Neural cell (in vitro differentiated cells): ENCODE results near the gene STARD5. TPM values are rescaled to one million over a fixed set of nuclear protein-coding genes. Genes with fewer than 3 reads are reported as not detected.

ENCODE experiments used
- H2AFZ ChIP-seq: fragments of 200-600, 300-800 bp; sonication (generic), shearing (Covaris generic); 2 replicates; pipeline ENCODE4 v1.6.0; 2014; ENCODE audit warnings: low read depth, mild to moderate bottlenecking, antibody characterized with exemption, low read length, moderate library complexity
- H3F3A ChIP-seq: fragments of 200-600 bp; shearing (Covaris generic); 2 replicates; pipeline ENCODE4 v1.6.1; 2016; ENCODE audit warnings: mild to moderate bottlenecking, moderate library complexity, mixed read lengths, antibody characterized with exemption, low read length; ENCODE audit not compliant: insufficient read depth, poor library complexity, severe bottlenecking
- H3K27ac ChIP-seq: fragments of 200-600, 300-800 bp; sonication (generic), shearing (Covaris generic); 2 replicates; pipeline ENCODE4 v1.5.1; 2014; ENCODE audit warnings: mild to moderate bottlenecking, low read length, moderate library complexity
- H3K27me3 ChIP-seq: fragments of 300-800, 200-600 bp; sonication (generic), shearing (Covaris generic); 2 replicates; pipeline ENCODE4 v1.6.0; 2014; ENCODE audit warnings: mild to moderate bottlenecking, low read depth, low read length, moderate library complexity; ENCODE audit not compliant: insufficient read depth
- H3K36me3 ChIP-seq: fragments of 300-800, 200-600 bp; sonication (generic), shearing (Covaris generic); 2 replicates; pipeline ENCODE4 v1.5.1; 2014; ENCODE audit warnings: mild to moderate bottlenecking, antibody characterized with exemption, low read length, moderate library complexity; ENCODE audit not compliant: insufficient read depth
- H3K4me2 ChIP-seq: fragments of 300-800, 200-600 bp; sonication (generic), shearing (Covaris generic); 2 replicates; pipeline ENCODE4 v1.6.0; 2014; ENCODE audit warnings: mild to moderate bottlenecking, low read length
- H3K4me3 ChIP-seq: fragments of 300-800, 200-600 bp; sonication (generic), shearing (Covaris generic); 2 replicates; pipeline ENCODE4 v1.5.1; 2014; ENCODE audit warnings: mild to moderate bottlenecking, low read length, moderate library complexity
- H3K79me2 ChIP-seq: fragments of 200-600 bp; shearing (Covaris generic); replicated peaks from 2 replicates; pipeline ENCODE4 v1.6.0; 2014; ENCODE audit warnings: mild to moderate bottlenecking, low read length, moderate library complexity; ENCODE audit not compliant: insufficient read depth
- H3K9ac ChIP-seq: fragments of 300-800, 200-600 bp; sonication (generic), shearing (Covaris generic); 2 replicates; pipeline ENCODE4 v1.6.1; 2016; ENCODE audit warnings: mild to moderate bottlenecking, low read length, mixed read lengths
- H3K9me2 ChIP-seq: fragments of 200-600 bp; shearing (Covaris generic); 2 replicates; pipeline ENCODE4 v1.6.1; 2016; ENCODE audit warnings: mild to moderate bottlenecking, low read length, mixed read lengths; ENCODE audit not compliant: insufficient read depth
- H3K9me3 ChIP-seq: fragments of 200-600, 300-800 bp; sonication (generic), shearing (Covaris generic); 2 replicates; pipeline ENCODE4 v1.6.1; 2016; ENCODE audit warnings: mild to moderate bottlenecking, mixed run types, low read length, moderate library complexity, mixed read lengths
- H4K20me1 ChIP-seq: fragments of 200-600 bp; shearing (Covaris generic); 2 replicates; pipeline ENCODE4 v1.6.1; 2016; ENCODE audit warnings: mild to moderate bottlenecking, mixed run types; ENCODE audit not compliant: insufficient read depth
- EP300 ChIP-seq: fragments of 450-650 bp; conservative IDR thresholded peaks from 2 replicates; pipeline ENCODE4 v1.6.1; 2014; ENCODE audit warnings: antibody characterized with exemption, mild to moderate bottlenecking, moderate library complexity; ENCODE audit not compliant: poor library complexity, severe bottlenecking
- EZH2 ChIP-seq: fragments of 200-600, 300-800 bp; shearing (Covaris generic), sonication (generic); IDR thresholded peaks from 2 replicates; pipeline ENCODE4 v1.6.1; 2014; ENCODE audit warnings: antibody characterized with exemption, low read length, borderline replicate concordance, mild to moderate bottlenecking; ENCODE audit not compliant: insufficient read depth, poor library complexity, severe bottlenecking
- MXI1 ChIP-seq: fragments of 450-650 bp; conservative IDR thresholded peaks from 2 replicates; pipeline ENCODE4 v1.6.1; 2014; ENCODE audit warnings: antibody characterized with exemption, mild to moderate bottlenecking; ENCODE audit not compliant: poor library complexity, severe bottlenecking
- POLR2AphosphoS5 ChIP-seq: IDR thresholded peaks from 2 replicates; pipeline ENCODE4 v1.6.1; 2012
- RAD21 ChIP-seq: fragments of 450-650 bp; conservative IDR thresholded peaks from 2 replicates; pipeline ENCODE4 v1.6.1; 2014; ENCODE audit warnings: antibody characterized with exemption, mild to moderate bottlenecking, moderate library complexity
- SMC3 ChIP-seq: fragments of 450-650 bp; conservative IDR thresholded peaks from 2 replicates; pipeline ENCODE4 v1.6.1; 2014; ENCODE audit warnings: antibody characterized with exemption, mild to moderate bottlenecking, moderate library complexity; ENCODE audit not compliant: poor library complexity
- TAF1 ChIP-seq: IDR thresholded peaks from 2 replicates; pipeline ENCODE4 v1.6.1; 2012; ENCODE audit warnings: low read depth
- polyA plus RNA-seq: library from polyadenylated mRNA; depleted of rRNA; stranded (reverse); fragments of >200 nt; gene quantifications from 2 replicates; pipeline ENCODE4 v1.2.3, GENCODE V29; 2014
- TF ChIP-seq, protein P1 (sequence below): IDR thresholded peaks from 2 replicates; pipeline ENCODE4 v1.6.1; 2012; ENCODE audit warnings: borderline replicate concordance
- TF ChIP-seq, protein P2 (sequence below): fragments of 450-650 bp; IDR thresholded peaks from 2 replicates; pipeline ENCODE4 v1.5.1; 2014; ENCODE audit warnings: antibody characterized with exemption, mild to moderate bottlenecking, moderate library complexity; ENCODE audit not compliant: poor library complexity, severe bottlenecking

STARD5 gene
- polyA plus RNA-seq, 1 donor from 2014 or later: 0.76 TPM

DNA sequence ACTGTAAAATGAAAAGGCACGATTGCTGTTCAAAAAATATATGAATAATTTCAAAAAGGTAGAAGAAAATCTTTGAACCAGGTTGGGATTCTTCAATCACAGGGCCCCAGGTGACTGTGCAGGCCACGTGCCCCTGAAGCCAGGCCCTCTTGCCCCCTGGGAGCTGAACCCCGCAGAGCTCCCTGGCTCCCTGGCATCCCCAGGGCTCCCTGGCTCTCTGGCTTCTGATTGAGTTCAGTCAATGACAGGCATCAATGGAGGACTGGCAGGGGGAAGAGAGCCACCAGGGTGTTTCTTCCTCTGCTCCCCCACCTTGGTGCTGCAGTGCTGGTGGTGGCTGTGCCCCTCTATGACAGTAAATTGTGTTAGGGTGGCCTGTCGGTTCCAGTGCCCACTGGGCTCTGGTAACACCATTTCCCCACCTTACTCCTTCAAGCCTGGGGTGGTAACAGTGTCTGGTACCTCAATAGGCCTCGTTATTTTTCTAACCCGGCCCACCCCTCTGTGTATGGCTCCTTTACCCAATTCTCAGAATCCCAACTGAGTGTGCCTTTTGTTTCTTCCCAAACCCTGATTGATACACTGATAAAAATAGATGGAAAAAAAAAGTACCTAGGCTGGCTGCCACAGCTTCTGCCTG is 62.6 kb downstream of the STARD5 start:
- Histone ChIP-seq H3K9me2 (no peaks in the 10 kb centered on the region), H3K9ac (no peak overlapping the region), H4K20me1 (no peaks in the 10 kb centered on the region)

DNA sequence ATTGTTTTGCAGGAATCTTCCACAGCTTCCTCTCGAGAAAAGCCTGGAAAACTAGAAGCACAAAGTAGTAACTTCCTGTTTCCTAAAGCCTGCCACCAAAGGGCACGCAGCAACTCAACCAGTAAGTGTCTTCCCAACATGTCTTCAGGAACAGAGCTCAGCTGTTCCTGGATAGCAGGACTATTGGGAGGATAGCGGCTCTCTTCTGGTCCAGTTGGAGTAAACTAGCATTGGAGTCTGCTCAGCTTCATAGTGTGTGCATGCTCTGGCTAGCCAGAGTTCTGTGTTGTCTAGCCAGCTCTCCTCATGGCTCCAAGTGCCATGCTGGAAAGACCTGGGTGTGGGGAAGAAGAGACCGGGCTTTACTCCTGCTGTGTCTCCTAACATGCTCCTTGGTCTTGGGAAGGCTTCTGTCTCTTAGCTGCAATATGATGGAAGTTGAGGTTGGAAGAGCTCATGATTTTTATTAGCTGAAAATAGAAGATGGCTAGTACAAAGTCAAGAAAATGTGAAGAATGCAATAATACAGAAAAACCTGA is 64.1 kb downstream of the STARD5 start:
- H2AFZ ChIP-seq: no peak overlapping the region
- H3K9me2 ChIP-seq: no peaks in the 10 kb centered on the region

More for the DNA sequence above, 62.6 kb downstream of the STARD5 start:
- Histone ChIP-seq H3K27ac (no peak overlapping the region), H3F3A (no peaks in the 10 kb centered on the region), H3K27me3 (no peaks in the 10 kb centered on the region), H2AFZ (no peak overlapping the region), H3K4me3 (no peak overlapping the region), H3K79me2 (no peaks in the 10 kb centered on the region), H3K9me3 (no peaks in the 10 kb centered on the region), H3K36me3 (no peaks in the 10 kb centered on the region), H3K4me2 (no peak overlapping the region)
- TF ChIP-seq, protein P1, sequence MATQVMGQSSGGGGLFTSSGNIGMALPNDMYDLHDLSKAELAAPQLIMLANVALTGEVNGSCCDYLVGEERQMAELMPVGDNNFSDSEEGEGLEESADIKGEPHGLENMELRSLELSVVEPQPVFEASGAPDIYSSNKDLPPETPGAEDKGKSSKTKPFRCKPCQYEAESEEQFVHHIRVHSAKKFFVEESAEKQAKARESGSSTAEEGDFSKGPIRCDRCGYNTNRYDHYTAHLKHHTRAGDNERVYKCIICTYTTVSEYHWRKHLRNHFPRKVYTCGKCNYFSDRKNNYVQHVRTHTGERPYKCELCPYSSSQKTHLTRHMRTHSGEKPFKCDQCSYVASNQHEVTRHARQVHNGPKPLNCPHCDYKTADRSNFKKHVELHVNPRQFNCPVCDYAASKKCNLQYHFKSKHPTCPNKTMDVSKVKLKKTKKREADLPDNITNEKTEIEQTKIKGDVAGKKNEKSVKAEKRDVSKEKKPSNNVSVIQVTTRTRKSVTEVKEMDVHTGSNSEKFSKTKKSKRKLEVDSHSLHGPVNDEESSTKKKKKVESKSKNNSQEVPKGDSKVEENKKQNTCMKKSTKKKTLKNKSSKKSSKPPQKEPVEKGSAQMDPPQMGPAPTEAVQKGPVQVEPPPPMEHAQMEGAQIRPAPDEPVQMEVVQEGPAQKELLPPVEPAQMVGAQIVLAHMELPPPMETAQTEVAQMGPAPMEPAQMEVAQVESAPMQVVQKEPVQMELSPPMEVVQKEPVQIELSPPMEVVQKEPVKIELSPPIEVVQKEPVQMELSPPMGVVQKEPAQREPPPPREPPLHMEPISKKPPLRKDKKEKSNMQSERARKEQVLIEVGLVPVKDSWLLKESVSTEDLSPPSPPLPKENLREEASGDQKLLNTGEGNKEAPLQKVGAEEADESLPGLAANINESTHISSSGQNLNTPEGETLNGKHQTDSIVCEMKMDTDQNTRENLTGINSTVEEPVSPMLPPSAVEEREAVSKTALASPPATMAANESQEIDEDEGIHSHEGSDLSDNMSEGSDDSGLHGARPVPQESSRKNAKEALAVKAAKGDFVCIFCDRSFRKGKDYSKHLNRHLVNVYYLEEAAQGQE: no peak
- no peak for TF ChIP-seq TAF1
- TF ChIP-seq EZH2: no peak
- no peak for TF ChIP-seq POLR2AphosphoS5
- TF ChIP-seq MXI1: no peak

More for the DNA sequence above, 64.1 kb downstream of the STARD5 start:
- Histone ChIP-seq H3K9ac (no peak overlapping the region), H3K4me2 (no peak overlapping the region), H3K4me3 (no peak overlapping the region), H3K79me2 (no peaks in the 10 kb centered on the region), H3K9me3 (no peaks in the 10 kb centered on the region), H3K36me3 (no peaks in the 10 kb centered on the region), H3K27ac (no peak overlapping the region), H3K27me3 (no peaks in the 10 kb centered on the region), H3F3A (no peaks in the 10 kb centered on the region), H4K20me1 (no peaks in the 10 kb centered on the region)
- TF ChIP-seq RAD21 (no peak), POLR2AphosphoS5 (no peak), EP300 (no peak), TAF1 (no peak), MXI1 (no peak), SMC3 (no peak), EZH2 (no peak)
- TF ChIP-seq, protein P1: no peak
- TF ChIP-seq, protein P2, sequence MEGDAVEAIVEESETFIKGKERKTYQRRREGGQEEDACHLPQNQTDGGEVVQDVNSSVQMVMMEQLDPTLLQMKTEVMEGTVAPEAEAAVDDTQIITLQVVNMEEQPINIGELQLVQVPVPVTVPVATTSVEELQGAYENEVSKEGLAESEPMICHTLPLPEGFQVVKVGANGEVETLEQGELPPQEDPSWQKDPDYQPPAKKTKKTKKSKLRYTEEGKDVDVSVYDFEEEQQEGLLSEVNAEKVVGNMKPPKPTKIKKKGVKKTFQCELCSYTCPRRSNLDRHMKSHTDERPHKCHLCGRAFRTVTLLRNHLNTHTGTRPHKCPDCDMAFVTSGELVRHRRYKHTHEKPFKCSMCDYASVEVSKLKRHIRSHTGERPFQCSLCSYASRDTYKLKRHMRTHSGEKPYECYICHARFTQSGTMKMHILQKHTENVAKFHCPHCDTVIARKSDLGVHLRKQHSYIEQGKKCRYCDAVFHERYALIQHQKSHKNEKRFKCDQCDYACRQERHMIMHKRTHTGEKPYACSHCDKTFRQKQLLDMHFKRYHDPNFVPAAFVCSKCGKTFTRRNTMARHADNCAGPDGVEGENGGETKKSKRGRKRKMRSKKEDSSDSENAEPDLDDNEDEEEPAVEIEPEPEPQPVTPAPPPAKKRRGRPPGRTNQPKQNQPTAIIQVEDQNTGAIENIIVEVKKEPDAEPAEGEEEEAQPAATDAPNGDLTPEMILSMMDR: no peak
